ENCODE measurements around the gene IGSF8. TPM values are rescaled to one million over a fixed set of nuclear protein-coding genes. Genes with fewer than 3 reads are reported as not detected.

Gene IGSF8
- polyA plus RNA-seq, 2 donors: 12.6 to 16.1 TPM

GRCh38 chr1:160049101-160049500 lies 49.3 kb downstream of the IGSF8 start:
- Histone ChIP-seq H3K27ac (ENCODE audit: low read depth in 2 of 2, low read length in 1 of 2) (no peak overlapping the region), H3K9me3 (ENCODE audit: control insufficient read depth in 2 of 2, insufficient read depth in 1 of 2, low read depth in 1 of 2, low read length in 1 of 2) (no peaks in the 10 kb centered on the region), H3K4me3 (ENCODE audit: low read depth in 1 of 2, low read length in 2 of 2) (no peak overlapping the region), H3K36me3 (ENCODE audit: control insufficient read depth in 2 of 2, insufficient read depth in 2 of 2, low read length in 1 of 2) (no peaks in the 10 kb centered on the region), H3K27me3 (ENCODE audit: control insufficient read depth in 1 of 2, insufficient read depth in 2 of 2, low read length in 2 of 2) (no peaks in the 10 kb centered on the region), H3K4me1 (ENCODE audit: control insufficient read depth in 2 of 2, insufficient read depth in 2 of 2, low read length in 1 of 2) (no peaks in the 10 kb centered on the region)
- 83 to 91% methylated on average over 3 of the region's 3 CpGs for WGBS, 2 donors

- H3K36me3 ChIP-seq (ENCODE audit: control insufficient read depth in 2 of 2, insufficient read depth in 2 of 2, low read length in 1 of 2): no peaks in the 10 kb centered on the region
- H3K9me3 ChIP-seq (ENCODE audit: control insufficient read depth in 2 of 2, insufficient read depth in 1 of 2, low read depth in 1 of 2, low read length in 1 of 2): no peaks in the 10 kb centered on the region
- H3K4me3 ChIP-seq (ENCODE audit: low read depth in 1 of 2, low read length in 2 of 2): no peak overlapping the region
- no peaks in the 10 kb centered on the region for H3K27me3 ChIP-seq (ENCODE audit: control insufficient read depth in 1 of 2, insufficient read depth in 2 of 2, low read length in 2 of 2)
- H3K27ac ChIP-seq (ENCODE audit: low read depth in 2 of 2, low read length in 1 of 2): no peak overlapping the region
- no peaks in the 10 kb centered on the region for H3K4me1 ChIP-seq (ENCODE audit: control insufficient read depth in 2 of 2, insufficient read depth in 2 of 2, low read length in 1 of 2)
These were observed 50.1 kb downstream of the IGSF8 start for GRCh38 chr1:160048335-160048734.

- 67 to 76% methylated on average over 9 of the region's 9 CpGs for WGBS, 2 donors
These were observed 51.1 kb downstream of the IGSF8 start for GRCh38 chr1:160047111-160047991.

GRCh38 chr1:160046494-160047110 lies 51.8 kb downstream of the IGSF8 start:
- Histone ChIP-seq H3K4me3 (ENCODE audit: low read depth in 1 of 2, low read length in 2 of 2) (no peak overlapping the region), H3K36me3 (ENCODE audit: control insufficient read depth in 2 of 2, insufficient read depth in 2 of 2, low read length in 1 of 2) (no peaks in the 10 kb centered on the region), H3K27ac (ENCODE audit: low read depth in 2 of 2, low read length in 1 of 2) (no peak overlapping the region), H3K27me3 (ENCODE audit: control insufficient read depth in 1 of 2, insufficient read depth in 2 of 2, low read length in 2 of 2) (no peaks in the 10 kb centered on the region), H3K4me1 (ENCODE audit: control insufficient read depth in 2 of 2, insufficient read depth in 2 of 2, low read length in 1 of 2) (no peaks in the 10 kb centered on the region), H3K9me3 (ENCODE audit: control insufficient read depth in 2 of 2, insufficient read depth in 1 of 2, low read depth in 1 of 2, low read length in 1 of 2) (no peaks in the 10 kb centered on the region)
- 4% methylated on average over 11 of the region's 11 CpGs for WGBS, 2 donors

More at GRCh38 chr1:160047111-160047991, 51.1 kb downstream of the IGSF8 start:
- no peaks in the 10 kb centered on the region for H3K4me1 ChIP-seq (ENCODE audit: control insufficient read depth in 2 of 2, insufficient read depth in 2 of 2, low read length in 1 of 2)
- H3K36me3 ChIP-seq (ENCODE audit: control insufficient read depth in 2 of 2, insufficient read depth in 2 of 2, low read length in 1 of 2): no peaks in the 10 kb centered on the region
- H3K9me3 ChIP-seq (ENCODE audit: control insufficient read depth in 2 of 2, insufficient read depth in 1 of 2, low read depth in 1 of 2, low read length in 1 of 2): no peaks in the 10 kb centered on the region
- no peak overlapping the region for H3K4me3 ChIP-seq (ENCODE audit: low read depth in 1 of 2, low read length in 2 of 2)
- H3K27ac ChIP-seq (ENCODE audit: low read depth in 2 of 2, low read length in 1 of 2): no peak overlapping the region
- no peaks in the 10 kb centered on the region for H3K27me3 ChIP-seq (ENCODE audit: control insufficient read depth in 1 of 2, insufficient read depth in 2 of 2, low read length in 2 of 2)

- H3K9me3 ChIP-seq (ENCODE audit: control insufficient read depth in 2 of 2, insufficient read depth in 1 of 2, low read depth in 1 of 2, low read length in 1 of 2): no peaks in the 10 kb centered on the region
- WGBS, 2 donors: 57 to 58% methylated on average over 2 of the region's 2 CpGs
- H3K36me3 ChIP-seq (ENCODE audit: control insufficient read depth in 2 of 2, insufficient read depth in 2 of 2, low read length in 1 of 2): no peaks in the 10 kb centered on the region
- no peak overlapping the region for H3K27ac ChIP-seq (ENCODE audit: low read depth in 2 of 2, low read length in 1 of 2)
- no peaks in the 10 kb centered on the region for H3K4me1 ChIP-seq (ENCODE audit: control insufficient read depth in 2 of 2, insufficient read depth in 2 of 2, low read length in 1 of 2)
- no peaks in the 10 kb centered on the region for H3K27me3 ChIP-seq (ENCODE audit: control insufficient read depth in 1 of 2, insufficient read depth in 2 of 2, low read length in 2 of 2)
- H3K4me3 ChIP-seq (ENCODE audit: low read depth in 1 of 2, low read length in 2 of 2): no peak overlapping the region
These were observed 52.8 kb downstream of the IGSF8 start for GRCh38 chr1:160045653-160046052.

GRCh38 chr1:160043543-160043942 lies 54.9 kb downstream of the IGSF8 start:
- Histone ChIP-seq H3K27me3 (ENCODE audit: control insufficient read depth in 1 of 2, insufficient read depth in 2 of 2, low read length in 2 of 2) (no peaks in the 10 kb centered on the region), H3K9me3 (ENCODE audit: control insufficient read depth in 2 of 2, insufficient read depth in 1 of 2, low read depth in 1 of 2, low read length in 1 of 2) (no peaks in the 10 kb centered on the region), H3K36me3 (ENCODE audit: control insufficient read depth in 2 of 2, insufficient read depth in 2 of 2, low read length in 1 of 2) (no peaks in the 10 kb centered on the region), H3K4me1 (ENCODE audit: control insufficient read depth in 2 of 2, insufficient read depth in 2 of 2, low read length in 1 of 2) (no peaks in the 10 kb centered on the region), H3K4me3 (ENCODE audit: low read depth in 1 of 2, low read length in 2 of 2) (no peak overlapping the region), H3K27ac (ENCODE audit: low read depth in 2 of 2, low read length in 1 of 2) (no peak overlapping the region)

Other genes with a start within 250 kb of the IGSF8 start
- 1 to 10 TPM; 4.2 to 4.4 TPM for gene VSIG8, start 236.0 kb downstream of the IGSF8 start, polyA plus RNA-seq
- gene CFAP45, start 198.5 kb downstream of the IGSF8 start, polyA plus RNA-seq: under 1 TPM; 0.44 to 0.61 TPM
- 100 to 1,000 TPM; 309 to 366 TPM for gene TAGLN2, start 173.1 kb downstream of the IGSF8 start, polyA plus RNA-seq
- gene IGSF9, start 153.0 kb downstream of the IGSF8 start, polyA plus RNA-seq: 10 to 100 TPM in 1 of 2 donors, 1 to 10 TPM in 1; 7.4 to 16.1 TPM
- gene SLAMF9, start 144.4 kb downstream of the IGSF8 start, polyA plus RNA-seq: under 1 TPM; 0.05 to 0.14 TPM
- 1 to 10 TPM; 2.1 TPM for gene PIGM, start 66.6 kb downstream of the IGSF8 start, polyA plus RNA-seq
- not detected for gene KCNJ10, start 28.5 kb downstream of the IGSF8 start, polyA plus RNA-seq
- gene KCNJ9, start 17.1 kb downstream of the IGSF8 start, polyA plus RNA-seq: not detected
- 1 to 10 TPM; 3.4 to 4.3 TPM for gene ATP1A2, start 17.1 kb upstream of the IGSF8 start, polyA plus RNA-seq
- under 1 TPM in 1 of 2 donors, not detected in 1; 0.06 TPM for gene ATP1A4, start 53.0 kb upstream of the IGSF8 start, polyA plus RNA-seq
- gene CASQ1, start 92.0 kb upstream of the IGSF8 start, polyA plus RNA-seq: under 1 TPM; 0.14 to 0.35 TPM
- 100 to 1,000 TPM; 152 to 159 TPM for gene PEA15, start 106.8 kb upstream of the IGSF8 start, polyA plus RNA-seq
- gene DCAF8, start 163.9 kb upstream of the IGSF8 start, polyA plus RNA-seq: 10 to 100 TPM; 47.8 to 55.0 TPM
- 10 to 100 TPM in 1 of 2 donors, 1 to 10 TPM in 1; 8.1 to 20.1 TPM for gene PEX19, start 186.5 kb upstream of the IGSF8 start, polyA plus RNA-seq
- 10 to 100 TPM; 45.1 to 51.1 TPM for gene COPA, start 244.6 kb upstream of the IGSF8 start, polyA plus RNA-seq
- 10 to 100 TPM; 34.2 to 34.9 TPM for gene NCSTN, start 244.8 kb upstream of the IGSF8 start, polyA plus RNA-seq